C4-2B (cell line): ENCODE data around the gene C20orf144.

Source experiments
- ZFX ChIP-seq: fragments of 450-650 bp; IDR thresholded peaks from 2 replicates; pipeline ENCODE4 v1.6.1; 2017
- TF ChIP-seq, protein P1 (sequence below): fragments of 450-650 bp; conservative IDR thresholded peaks from 2 replicates; pipeline ENCODE4 v1.5.1; 2017; ENCODE audit warnings: mild to moderate bottlenecking

DNA sequence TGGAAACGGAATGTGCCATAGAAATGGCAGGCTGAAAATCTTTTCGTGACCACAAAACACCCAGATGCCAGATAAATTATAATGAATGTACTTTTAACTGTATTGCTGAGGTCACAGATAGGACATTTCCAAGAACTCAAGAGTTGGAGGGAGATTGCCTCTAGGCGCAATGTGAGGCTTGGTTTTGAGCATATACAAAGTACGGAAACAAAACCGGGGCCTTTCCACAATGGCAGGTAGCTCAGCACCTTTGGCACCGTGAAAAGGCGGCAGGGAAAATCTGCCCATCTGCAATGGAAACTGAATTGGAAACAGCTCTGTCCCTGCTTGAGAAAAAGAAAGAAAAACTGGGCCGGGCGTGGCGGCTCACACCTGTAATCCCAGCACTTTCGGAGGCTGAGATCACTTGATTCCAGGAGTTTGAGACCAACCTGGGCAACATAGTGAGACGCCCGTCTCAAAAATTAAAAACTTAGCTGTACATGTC, 10.5 kb upstream of the C20orf144 start:
- TF ChIP-seq, protein P1, sequence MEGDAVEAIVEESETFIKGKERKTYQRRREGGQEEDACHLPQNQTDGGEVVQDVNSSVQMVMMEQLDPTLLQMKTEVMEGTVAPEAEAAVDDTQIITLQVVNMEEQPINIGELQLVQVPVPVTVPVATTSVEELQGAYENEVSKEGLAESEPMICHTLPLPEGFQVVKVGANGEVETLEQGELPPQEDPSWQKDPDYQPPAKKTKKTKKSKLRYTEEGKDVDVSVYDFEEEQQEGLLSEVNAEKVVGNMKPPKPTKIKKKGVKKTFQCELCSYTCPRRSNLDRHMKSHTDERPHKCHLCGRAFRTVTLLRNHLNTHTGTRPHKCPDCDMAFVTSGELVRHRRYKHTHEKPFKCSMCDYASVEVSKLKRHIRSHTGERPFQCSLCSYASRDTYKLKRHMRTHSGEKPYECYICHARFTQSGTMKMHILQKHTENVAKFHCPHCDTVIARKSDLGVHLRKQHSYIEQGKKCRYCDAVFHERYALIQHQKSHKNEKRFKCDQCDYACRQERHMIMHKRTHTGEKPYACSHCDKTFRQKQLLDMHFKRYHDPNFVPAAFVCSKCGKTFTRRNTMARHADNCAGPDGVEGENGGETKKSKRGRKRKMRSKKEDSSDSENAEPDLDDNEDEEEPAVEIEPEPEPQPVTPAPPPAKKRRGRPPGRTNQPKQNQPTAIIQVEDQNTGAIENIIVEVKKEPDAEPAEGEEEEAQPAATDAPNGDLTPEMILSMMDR = no peak
- TF ChIP-seq ZFX = no peak
